Neural cell (in vitro differentiated cells): Measurements from ENCODE around the gene SH3GL2. TPM values are rescaled to one million over a fixed set of nuclear protein-coding genes. Genes with fewer than 3 reads are reported as not detected.

Experiments
- H2AFZ ChIP-seq: fragments of 200-600, 300-800 bp; sonication (generic), shearing (Covaris generic); 2 replicates; pipeline ENCODE4 v1.6.0; 2014; ENCODE audit warnings: low read depth, mild to moderate bottlenecking, antibody characterized with exemption, low read length, moderate library complexity
- H3F3A ChIP-seq: fragments of 200-600 bp; shearing (Covaris generic); 2 replicates; pipeline ENCODE4 v1.6.1; 2016; ENCODE audit warnings: mild to moderate bottlenecking, moderate library complexity, mixed read lengths, antibody characterized with exemption, low read length; ENCODE audit not compliant: insufficient read depth, poor library complexity, severe bottlenecking
- H3K27ac ChIP-seq: fragments of 200-600, 300-800 bp; sonication (generic), shearing (Covaris generic); 2 replicates; pipeline ENCODE4 v1.5.1; 2014; ENCODE audit warnings: mild to moderate bottlenecking, low read length, moderate library complexity
- H3K27me3 ChIP-seq: fragments of 300-800, 200-600 bp; sonication (generic), shearing (Covaris generic); 2 replicates; pipeline ENCODE4 v1.6.0; 2014; ENCODE audit warnings: mild to moderate bottlenecking, low read depth, low read length, moderate library complexity; ENCODE audit not compliant: insufficient read depth
- H3K36me3 ChIP-seq: fragments of 300-800, 200-600 bp; sonication (generic), shearing (Covaris generic); 2 replicates; pipeline ENCODE4 v1.5.1; 2014; ENCODE audit warnings: mild to moderate bottlenecking, antibody characterized with exemption, low read length, moderate library complexity; ENCODE audit not compliant: insufficient read depth
- H3K4me2 ChIP-seq: fragments of 300-800, 200-600 bp; sonication (generic), shearing (Covaris generic); 2 replicates; pipeline ENCODE4 v1.6.0; 2014; ENCODE audit warnings: mild to moderate bottlenecking, low read length
- H3K4me3 ChIP-seq: fragments of 300-800, 200-600 bp; sonication (generic), shearing (Covaris generic); 2 replicates; pipeline ENCODE4 v1.5.1; 2014; ENCODE audit warnings: mild to moderate bottlenecking, low read length, moderate library complexity
- H3K79me2 ChIP-seq: fragments of 200-600 bp; shearing (Covaris generic); replicated peaks from 2 replicates; pipeline ENCODE4 v1.6.0; 2014; ENCODE audit warnings: mild to moderate bottlenecking, low read length, moderate library complexity; ENCODE audit not compliant: insufficient read depth
- H3K9ac ChIP-seq: fragments of 300-800, 200-600 bp; sonication (generic), shearing (Covaris generic); 2 replicates; pipeline ENCODE4 v1.6.1; 2016; ENCODE audit warnings: mild to moderate bottlenecking, low read length, mixed read lengths
- H3K9me2 ChIP-seq: fragments of 200-600 bp; shearing (Covaris generic); 2 replicates; pipeline ENCODE4 v1.6.1; 2016; ENCODE audit warnings: mild to moderate bottlenecking, low read length, mixed read lengths; ENCODE audit not compliant: insufficient read depth
- H3K9me3 ChIP-seq: fragments of 200-600, 300-800 bp; sonication (generic), shearing (Covaris generic); 2 replicates; pipeline ENCODE4 v1.6.1; 2016; ENCODE audit warnings: mild to moderate bottlenecking, mixed run types, low read length, moderate library complexity, mixed read lengths
- H4K20me1 ChIP-seq: fragments of 200-600 bp; shearing (Covaris generic); 2 replicates; pipeline ENCODE4 v1.6.1; 2016; ENCODE audit warnings: mild to moderate bottlenecking, mixed run types; ENCODE audit not compliant: insufficient read depth
- CTCF ChIP-seq: fragments of 450-650 bp; IDR thresholded peaks from 2 replicates; pipeline ENCODE4 v1.5.1; 2014; ENCODE audit warnings: antibody characterized with exemption, mild to moderate bottlenecking, moderate library complexity; ENCODE audit not compliant: poor library complexity, severe bottlenecking
- EP300 ChIP-seq: fragments of 450-650 bp; conservative IDR thresholded peaks from 2 replicates; pipeline ENCODE4 v1.6.1; 2014; ENCODE audit warnings: antibody characterized with exemption, mild to moderate bottlenecking, moderate library complexity; ENCODE audit not compliant: poor library complexity, severe bottlenecking
- EZH2 ChIP-seq: fragments of 200-600, 300-800 bp; shearing (Covaris generic), sonication (generic); IDR thresholded peaks from 2 replicates; pipeline ENCODE4 v1.6.1; 2014; ENCODE audit warnings: antibody characterized with exemption, low read length, borderline replicate concordance, mild to moderate bottlenecking; ENCODE audit not compliant: insufficient read depth, poor library complexity, severe bottlenecking
- MXI1 ChIP-seq: fragments of 450-650 bp; conservative IDR thresholded peaks from 2 replicates; pipeline ENCODE4 v1.6.1; 2014; ENCODE audit warnings: antibody characterized with exemption, mild to moderate bottlenecking; ENCODE audit not compliant: poor library complexity, severe bottlenecking
- POLR2AphosphoS5 ChIP-seq: IDR thresholded peaks from 2 replicates; pipeline ENCODE4 v1.6.1; 2012
- RAD21 ChIP-seq: fragments of 450-650 bp; conservative IDR thresholded peaks from 2 replicates; pipeline ENCODE4 v1.6.1; 2014; ENCODE audit warnings: antibody characterized with exemption, mild to moderate bottlenecking, moderate library complexity
- REST ChIP-seq: IDR thresholded peaks from 2 replicates; pipeline ENCODE4 v1.6.1; 2012; ENCODE audit warnings: borderline replicate concordance
- SMC3 ChIP-seq: fragments of 450-650 bp; conservative IDR thresholded peaks from 2 replicates; pipeline ENCODE4 v1.6.1; 2014; ENCODE audit warnings: antibody characterized with exemption, mild to moderate bottlenecking, moderate library complexity; ENCODE audit not compliant: poor library complexity
- TAF1 ChIP-seq: IDR thresholded peaks from 2 replicates; pipeline ENCODE4 v1.6.1; 2012; ENCODE audit warnings: low read depth
- polyA plus RNA-seq: library from polyadenylated mRNA; depleted of rRNA; stranded (reverse); fragments of >200 nt; gene quantifications from 2 replicates; pipeline ENCODE4 v1.2.3, GENCODE V29; 2014

Gene SH3GL2
- polyA plus RNA-seq, 1 donor from 2014 or later: 13.5 TPM

- Histone ChIP-seq H2AFZ (no peak overlapping the region), H4K20me1 (no peaks in the 10 kb centered on the region), H3K79me2 (no peaks in the 10 kb centered on the region), H3K9me2 (no peaks in the 10 kb centered on the region), H3K27me3 (no peaks in the 10 kb centered on the region), H3K4me2 (no peak overlapping the region), H3K27ac (no peak overlapping the region), H3K9me3 (no peaks in the 10 kb centered on the region), H3K4me3 (no peak overlapping the region), H3K9ac (no peak overlapping the region), H3K36me3 (no peaks in the 10 kb centered on the region), H3F3A (no peaks in the 10 kb centered on the region)
- TF ChIP-seq POLR2AphosphoS5: no peak
- no peak for TF ChIP-seq RAD21
- TF ChIP-seq EZH2: no peak
- no peak for TF ChIP-seq TAF1
- TF ChIP-seq MXI1: no peak
- TF ChIP-seq EP300: no peak
- no peak for TF ChIP-seq SMC3
- TF ChIP-seq CTCF: no peak
- no peak for TF ChIP-seq REST
Observed at GRCh38 chr9:17739022-17739421, 160.2 kb downstream of the SH3GL2 start.

GRCh38 chr9:17739736-17740135 lies 160.9 kb downstream of the SH3GL2 start:
- H4K20me1 ChIP-seq: no peaks in the 10 kb centered on the region
- H3K4me2 ChIP-seq: no peak overlapping the region
- H3K27ac ChIP-seq: no peak overlapping the region
- H3K4me3 ChIP-seq: no peak overlapping the region
- H3K9ac ChIP-seq: no peak overlapping the region
- no peaks in the 10 kb centered on the region for H3K36me3 ChIP-seq
- H3K79me2 ChIP-seq: no peaks in the 10 kb centered on the region
- H3K9me2 ChIP-seq: no peaks in the 10 kb centered on the region
- H3K9me3 ChIP-seq: no peaks in the 10 kb centered on the region
- H2AFZ ChIP-seq: no peak overlapping the region
- TF ChIP-seq EP300 (no peak), REST (no peak), TAF1 (no peak), CTCF (no peak)
- no peaks in the 10 kb centered on the region for H3K27me3 ChIP-seq
- no peaks in the 10 kb centered on the region for H3F3A ChIP-seq
